ENCODE data around the gene COMMD8.

COMMD8 gene

GRCh38 chr4:47485768-47486167, 22.3 kb upstream of the COMMD8 start:
- TF ChIP-seq CTCF (IDR thresholded peaks at IDR 0.05; ENCODE audit: low read depth, low read length, missing control alignments) = no peak

GRCh38 chr4:47485047-47485692, 21.7 kb upstream of the COMMD8 start, which contains the start of gene ATP10D:
ATP10D (plus strand) TSS chr4:47485275; CDS start chr4:47512541, 27,266 bp downstream.
- TF ChIP-seq CTCF (IDR thresholded peaks at IDR 0.05; ENCODE audit: low read depth, low read length, missing control alignments) = no peak
- peak within 1 kb of the TSS; percentile 67 for H3K4me3 ChIP-seq (replicated peaks; ENCODE audit: low read depth, low read length)
- peak; percentile 52 for DNase-seq (ENCODE audit: extremely low read depth, low read depth)

More at GRCh38 chr4:47485768-47486167, 22.3 kb upstream of the COMMD8 start:
- H3K4me3 ChIP-seq (replicated peaks; ENCODE audit: low read depth, low read length) = peak overlapping the region; percentile 67
- DNase-seq (ENCODE audit: extremely low read depth, low read depth) = no peak

GRCh38 chr4:47484168-47484567, 20.7 kb upstream of the COMMD8 start:
- no peak for DNase-seq (ENCODE audit: extremely low read depth, low read depth)
- TF ChIP-seq CTCF (IDR thresholded peaks at IDR 0.05; ENCODE audit: low read depth, low read length, missing control alignments) = no peak
- H3K4me3 ChIP-seq (replicated peaks; ENCODE audit: low read depth, low read length) = no peak overlapping the region

GRCh38 chr4:47483745-47484144, 20.2 kb upstream of the COMMD8 start:
- no peak overlapping the region for H3K4me3 ChIP-seq (replicated peaks; ENCODE audit: low read depth, low read length)
- DNase-seq (ENCODE audit: extremely low read depth, low read depth) = no peak
- TF ChIP-seq CTCF (IDR thresholded peaks at IDR 0.05; ENCODE audit: low read depth, low read length, missing control alignments) = no peak

GRCh38 chr4:47482326-47482725, 18.8 kb upstream of the COMMD8 start:
- TF ChIP-seq CTCF (IDR thresholded peaks at IDR 0.05; ENCODE audit: low read depth, low read length, missing control alignments) = no peak
- no peak overlapping the region for H3K4me3 ChIP-seq (replicated peaks; ENCODE audit: low read depth, low read length)
- DNase-seq (ENCODE audit: extremely low read depth, low read depth) = no peak

GRCh38 chr4:47478804-47479203, 15.3 kb upstream of the COMMD8 start:
- no peak for TF ChIP-seq CTCF (IDR thresholded peaks at IDR 0.05; ENCODE audit: low read depth, low read length, missing control alignments)
- no peak for DNase-seq (ENCODE audit: extremely low read depth, low read depth)
- no peak overlapping the region for H3K4me3 ChIP-seq (replicated peaks; ENCODE audit: low read depth, low read length)

- no peak for DNase-seq (ENCODE audit: extremely low read depth, low read depth)
- H3K4me3 ChIP-seq (replicated peaks; ENCODE audit: low read depth, low read length) = no peak overlapping the region
These were observed 11.9 kb upstream of the COMMD8 start for GRCh38 chr4:47475411-47475810.

More at GRCh38 chr4:47475411-47475810, 11.9 kb upstream of the COMMD8 start:
- no peak for TF ChIP-seq CTCF (IDR thresholded peaks at IDR 0.05; ENCODE audit: low read depth, low read length, missing control alignments)

All from HFF-Myc (cell line).